Measurements from ENCODE around the gene IMMP1L. TPM values are rescaled to one million over a fixed set of nuclear protein-coding genes. Genes with fewer than 3 reads are reported as not detected.

The IMMP1L gene
- total and polyA plus RNA-seq, 10 of the 15 experiments (the other 5 are each of a cell fraction or from before 2014, with no cell fraction given), result 29.4 to 145 (median 85.8) TPM

GRCh38 chr11:31433851-31434250, 75.6 kb downstream of the IMMP1L start:
- no peaks in the 10 kb centered on the region for H4K20me1 ChIP-seq (ENCODE audit: control insufficient read depth, insufficient read depth)
- no peak overlapping the region for H3K4me3 ChIP-seq
- H3K27ac ChIP-seq (ENCODE audit: control insufficient read depth, insufficient read depth), result no peak overlapping the region
- CTCF ChIA-PET, result no interaction called here
- in situ Hi-C loops (cut with MboI) (no loop called here), intact Hi-C loops (cut with micrococcal nuclease; ENCODE audit: unreplicated experiment) (no loop called here)
- RAD21 ChIA-PET (ENCODE audit: unreplicated experiment), result no interaction called here
- SMC1A ChIA-PET (ENCODE audit: uncharacterized antibody, unreplicated experiment), result no interaction called here
- no peak for TF ChIP-seq NR2C2 (IDR thresholded peaks at IDR 0.05; ENCODE audit: borderline replicate concordance, control insufficient read depth, insufficient read length, low read depth)
- TF ChIP-seq IRF3 (IDR thresholded peaks at IDR 0.05), result no peak
- no peak for TF ChIP-seq ATF7 (IDR thresholded peaks at IDR 0.05; ENCODE audit: low read depth)
- TF ChIP-seq SPI1 (IDR thresholded peaks at IDR 0.05; ENCODE audit: borderline replicate concordance, insufficient read depth, low read depth, low read length), result no peak
- TF ChIP-seq ZNF622 (IDR thresholded peaks at IDR 0.05), result no peak
- TF ChIP-seq ZBTB33 (IDR thresholded peaks at IDR 0.05), result no peak
- no peak for TF ChIP-seq RELA (IDR thresholded peaks at IDR 0.05; ENCODE audit: borderline replicate concordance, partially characterized antibody)
- no peak for TF ChIP-seq MEF2B (IDR thresholded peaks at IDR 0.05; ENCODE audit: partially characterized antibody, poor library complexity, severe bottlenecking)
- no peaks in the 10 kb centered on the region for H3K79me2 ChIP-seq (ENCODE audit: control insufficient read depth, insufficient read depth, low read length)
- no peaks in the 10 kb centered on the region for H3K27me3 ChIP-seq (replicated peaks in 1 of 2; ENCODE audit: control insufficient read depth in 2 of 2, insufficient read depth in 2 of 2, low read length in 1 of 2)
- FAIRE-seq (no peak), DNase-seq (ENCODE audit: low read depth, low spot score) (no peak), ATAC-seq (no peak)
- no peaks in the 10 kb centered on the region for H3K9me3 ChIP-seq (replicated peaks; ENCODE audit: control insufficient read depth, insufficient read depth, low read length)
- H2AFZ ChIP-seq (ENCODE audit: control insufficient read depth, low read depth, low read length), result no peak overlapping the region
- 100% methylated on average over 1 of the region's 1 CpG for WGBS (ENCODE audit: insufficient coverage, insufficient replicate concordance, low lambda C conversion rate, missing lambda C conversion rate)
- POLR2A ChIA-PET, result no interaction called here
- H3K9ac ChIP-seq (ENCODE audit: control insufficient read depth, insufficient read depth, low read length), result no peak overlapping the region
- no peaks in the 10 kb centered on the region; a peak in 1 of 4 replicates for H3K36me3 ChIP-seq (ENCODE audit: control insufficient read depth in 2 of 2, insufficient read depth in 2 of 2, low read length in 1 of 2)
- no TSS peak for BruUV-seq (replicated peaks)
- no peaks in the 10 kb centered on the region for H3K4me1 ChIP-seq (ENCODE audit: control insufficient read depth, insufficient read depth, low read length)
- no peak overlapping the region for H3K4me2 ChIP-seq (ENCODE audit: control insufficient read depth, insufficient read depth)

Measured in GM12878 (cell line).